ENCODE results near the gene PHC1.
"Not testable (repeated sequence)": the region's sequence is repeated elsewhere in the genome, so short reads cannot be mapped to it uniquely, and the experiment has no call there.

The PHC1 gene

GRCh38 chr12:8909752-8910151 is 4.6 kb upstream of the PHC1 start:
- DNase-seq (ENCODE audit: low spot score) = no peak

GRCh38 chr12:8911606-8912268 is 2.6 kb upstream of the PHC1 start:
- DNase-seq (ENCODE audit: low spot score) = no peak

- peak; percentile 68 for DNase-seq (ENCODE audit: low spot score)
Measured at GRCh38 chr12:8912914-8913313, 1.4 kb upstream of the PHC1 start.

- DNase-seq (ENCODE audit: low spot score) = no peak
Measured at GRCh38 chr12:8913702-8914032, 642 bp upstream of the PHC1 start.

GRCh38 chr12:8914716-8915526 is 612 bp downstream of the PHC1 start:
- peak; percentile 67 for DNase-seq (ENCODE audit: low spot score)

- no peak for DNase-seq (ENCODE audit: low spot score)
Measured at GRCh38 chr12:8916154-8916553, 1.8 kb downstream of the PHC1 start.

GRCh38 chr12:8917031-8917430 is 2.7 kb downstream of the PHC1 start:
- no peak for DNase-seq (ENCODE audit: low spot score)

GRCh38 chr12:8917751-8918150 is 3.4 kb downstream of the PHC1 start:
- no peak for DNase-seq (ENCODE audit: low spot score)

GRCh38 chr12:8919643-8920042 is 5.3 kb downstream of the PHC1 start:
- DNase-seq (ENCODE audit: low spot score) = not testable (repeated sequence)

GRCh38 chr12:8922544-8922943 is 8.2 kb downstream of the PHC1 start:
- no peak for DNase-seq (ENCODE audit: low spot score)

- not testable (repeated sequence) for DNase-seq (ENCODE audit: low spot score)
Measured at GRCh38 chr12:8930655-8931323, 16.5 kb downstream of the PHC1 start.

- DNase-seq (ENCODE audit: low spot score) = not testable (repeated sequence)
Measured at GRCh38 chr12:8932464-8932863, 18.2 kb downstream of the PHC1 start.

- DNase-seq (ENCODE audit: low spot score) = not testable (repeated sequence)
Measured at GRCh38 chr12:8934080-8934479, 19.8 kb downstream of the PHC1 start.

- DNase-seq (ENCODE audit: low spot score) = no peak
Measured at GRCh38 chr12:8936735-8937134, 22.4 kb downstream of the PHC1 start.

GRCh38 chr12:8937842-8938442 is 23.6 kb downstream of the PHC1 start:
- not testable (repeated sequence) for DNase-seq (ENCODE audit: low spot score)

GRCh38 chr12:8941691-8942478 is 27.6 kb downstream of the PHC1 start:
- no peak for DNase-seq (ENCODE audit: low spot score)

GRCh38 chr12:8943565-8944186 is 29.4 kb downstream of the PHC1 start:
- DNase-seq (ENCODE audit: low spot score) = no peak

GRCh38 chr12:8946733-8947132 is 32.4 kb downstream of the PHC1 start:
- DNase-seq (ENCODE audit: low spot score) = no peak

- DNase-seq (ENCODE audit: low spot score) = no peak
Measured at GRCh38 chr12:8947737-8948136, 33.4 kb downstream of the PHC1 start.

- no peak for DNase-seq (ENCODE audit: low spot score)
Measured at GRCh38 chr12:8948701-8949341, 34.5 kb downstream of the PHC1 start.

Measured in SK-N-DZ (cell line).